HG03378 (cell line): ENCODE results near the gene HLA-DMB.

ENCODE experiments used
- ATAC-seq: cut with Tn5 transposase; IDR thresholded peaks from one replicate; pipeline ENCODE4 v1.9.1; 2021; ENCODE audit warnings: mild to moderate bottlenecking, moderate library complexity; ENCODE audit not compliant: unreplicated experiment

Gene HLA-DMB

GRCh38 chr6:32940656-32941213, at the start of gene HLA-DMB:
HLA-DMB (minus strand) TSS chr6:32941028; CDS start chr6:32940807, 221 bp downstream.
- ATAC-seq = peak; percentile 56

- ATAC-seq = no peak
Observed at GRCh38 chr6:32989368-32989767, 48.5 kb upstream of the HLA-DMB start.

- ATAC-seq = peak; percentile 51
Observed at GRCh38 chr6:32984622-32985389, 44.0 kb upstream of the HLA-DMB start.

- ATAC-seq = peak; percentile 9
Observed at GRCh38 chr6:32983964-32984621, 43.3 kb upstream of the HLA-DMB start.

- ATAC-seq = no peak
Observed at GRCh38 chr6:32983493-32983848, 42.6 kb upstream of the HLA-DMB start.

- ATAC-seq = no peak
Observed at GRCh38 chr6:32982702-32983492, 42.1 kb upstream of the HLA-DMB start.

GRCh38 chr6:32982084-32982701, 41.4 kb upstream of the HLA-DMB start:
- ATAC-seq = no peak

GRCh38 chr6:32980488-32981038, 39.7 kb upstream of the HLA-DMB start:
- no peak for ATAC-seq

- no peak for ATAC-seq
Observed at GRCh38 chr6:32979720-32980487, 39.1 kb upstream of the HLA-DMB start.

- no peak for ATAC-seq
Observed at GRCh38 chr6:32977953-32978324, 37.1 kb upstream of the HLA-DMB start.

GRCh38 chr6:32977272-32977952, 36.6 kb upstream of the HLA-DMB start:
- no peak for ATAC-seq

- ATAC-seq = no peak
Observed at GRCh38 chr6:32976334-32977069, 35.7 kb upstream of the HLA-DMB start.

- no peak for ATAC-seq
Observed at GRCh38 chr6:32975886-32976285, 35.1 kb upstream of the HLA-DMB start.

- no peak for ATAC-seq
Observed at GRCh38 chr6:32974541-32975308, 33.9 kb upstream of the HLA-DMB start.

GRCh38 chr6:32974016-32974333, 33.1 kb upstream of the HLA-DMB start:
- no peak for ATAC-seq

- no peak for ATAC-seq
Observed at GRCh38 chr6:32973144-32974015, 32.6 kb upstream of the HLA-DMB start.
